Neural progenitor cell (in vitro differentiated cells): ENCODE data around the gene SPATA25. TPM values are rescaled to one million over a fixed set of nuclear protein-coding genes. Genes with fewer than 3 reads are reported as not detected.

Experiments
- DNase-seq: peaks from one replicate; pipeline ENCODE4 v3.0.0-alpha.2; 2016; ENCODE audit warnings: low spot score
- H2AFZ ChIP-seq: fragments of 200-600 bp; sonication (generic); replicated peaks from 2 replicates; pipeline ENCODE4 v1.6.1; 2016; ENCODE audit warnings: antibody characterized with exemption
- H3F3A ChIP-seq: fragments of 200-600 bp; sonication (generic); 2 replicates; pipeline ENCODE4 v1.6.1; 2016; ENCODE audit warnings: antibody characterized with exemption, low read depth
- H3K27ac ChIP-seq: fragments of 200-600 bp; sonication (generic); 2 replicates; pipeline ENCODE4 v1.5.1; 2016; ENCODE audit warnings: mild to moderate bottlenecking
- H3K27me3 ChIP-seq: fragments of 200-600 bp; sonication (generic); 2 replicates; pipeline ENCODE4 v1.6.1; 2016; ENCODE audit warnings: mild to moderate bottlenecking, moderate library complexity
- H3K36me3 ChIP-seq: fragments of 200-600 bp; sonication (generic); 2 replicates; pipeline ENCODE4 v1.5.1; 2016
- H3K4me1 ChIP-seq: fragments of 200-600 bp; sonication (generic); 2 replicates; pipeline ENCODE4 v1.6.1; 2016; ENCODE audit warnings: mixed run types
- H3K4me2 ChIP-seq: fragments of 200-600 bp; sonication (generic); 2 replicates; pipeline ENCODE4 v1.6.1; 2016
- H3K4me3 ChIP-seq: fragments of 200-600 bp; sonication (generic); 2 replicates; pipeline ENCODE4 v1.5.1; 2016
- H3K79me2 ChIP-seq: fragments of 200-600 bp; sonication (generic); 2 replicates; pipeline ENCODE4 v1.6.1; 2016; ENCODE audit warnings: low read depth
- H3K9ac ChIP-seq: fragments of 200-600 bp; sonication (generic); 2 replicates; pipeline ENCODE4 v1.6.1; 2016
- H3K9me3 ChIP-seq: fragments of 200-600 bp; sonication (generic); 2 replicates; pipeline ENCODE4 v1.5.1; 2016; ENCODE audit warnings: low read depth
- H4K20me1 ChIP-seq: fragments of 200-600 bp; sonication (generic); 2 replicates; pipeline ENCODE4 v1.6.1; 2016; ENCODE audit warnings: low read depth
- H3K27ac Mint-ChIP-seq: 3 replicates; pipeline ENCODE4 v1.8.0; 2021; ENCODE audit warnings: mixed read lengths
- H3K27me3 Mint-ChIP-seq: 2 replicates; pipeline ENCODE4 v1.8.0; 2022; ENCODE audit warnings: low read depth, mild to moderate bottlenecking, inconsistent platforms, moderate library complexity, mixed read lengths; ENCODE audit not compliant: insufficient read depth
- H3K36me3 Mint-ChIP-seq: 3 replicates; pipeline ENCODE4 v1.8.0; 2021; ENCODE audit warnings: mixed read lengths
- H3K4me1 Mint-ChIP-seq: 3 replicates; pipeline ENCODE4 v1.8.0; 2021; ENCODE audit warnings: mixed read lengths
- H3K4me3 Mint-ChIP-seq: 3 replicates; pipeline ENCODE4 v1.8.0; 2021; ENCODE audit warnings: mild to moderate bottlenecking, moderate library complexity, mixed read lengths
- H3K9me3 Mint-ChIP-seq: 3 replicates; pipeline ENCODE4 v1.8.0; 2020; ENCODE audit warnings: mixed read lengths
- EZH2 ChIP-seq: fragments of 200-600 bp; sonication (generic); IDR thresholded peaks from 2 replicates; pipeline ENCODE4 v1.6.1; 2017; ENCODE audit warnings: antibody characterized with exemption, mild to moderate bottlenecking, moderate library complexity
- EZH2phosphoT487 ChIP-seq: fragments of 200-600 bp; sonication (generic); IDR thresholded peaks from 2 replicates; pipeline ENCODE4 v1.6.1; 2017; ENCODE audit warnings: antibody characterized with exemption
- total RNA-seq: library from RNA; depleted of rRNA; stranded (reverse); fragments of >200 nt; gene quantifications from 2 replicates; pipeline ENCODE4 v1.2.3, GENCODE V29; 2015; ENCODE audit warnings: low replicate concordance
- TF ChIP-seq, protein P1 (sequence below): fragments of 200-600 bp; sonication (generic); IDR thresholded peaks from 2 replicates; pipeline ENCODE4 v1.5.1; 2017; ENCODE audit warnings: antibody characterized with exemption, mild to moderate bottlenecking

SPATA25 gene
- total RNA-seq, 1 donor from 2014 or later = 0.54 TPM

- Mint-ChIP-seq H3K36me3 (no peaks in the 10 kb centered on the region), H3K4me1 (peaks cover 32% of the 10 kb centered on the region), H3K4me3 (no peak overlapping the region), H3K27ac (peak overlapping the region; percentile 29), H3K27me3 (peaks cover 12% of the 10 kb centered on the region), H3K9me3 (no peaks in the 10 kb centered on the region)
- no peaks in the 10 kb centered on the region for H3K36me3 ChIP-seq
- no peak overlapping the region for H3K4me2 ChIP-seq
- H3K4me3 ChIP-seq = no peak overlapping the region
- H3K9me3 ChIP-seq = no peaks in the 10 kb centered on the region
- DNase-seq = no peak
- no peaks in the 10 kb centered on the region for H4K20me1 ChIP-seq
- H3K4me1 ChIP-seq = peaks cover 15% of the 10 kb centered on the region
- no peaks in the 10 kb centered on the region for H3K27me3 ChIP-seq
- no peak overlapping the region for H3K27ac ChIP-seq
- H3K79me2 ChIP-seq = no peaks in the 10 kb centered on the region
- TF ChIP-seq EZH2 (no peak), EZH2phosphoT487 (no peak)
- TF ChIP-seq, protein P1, sequence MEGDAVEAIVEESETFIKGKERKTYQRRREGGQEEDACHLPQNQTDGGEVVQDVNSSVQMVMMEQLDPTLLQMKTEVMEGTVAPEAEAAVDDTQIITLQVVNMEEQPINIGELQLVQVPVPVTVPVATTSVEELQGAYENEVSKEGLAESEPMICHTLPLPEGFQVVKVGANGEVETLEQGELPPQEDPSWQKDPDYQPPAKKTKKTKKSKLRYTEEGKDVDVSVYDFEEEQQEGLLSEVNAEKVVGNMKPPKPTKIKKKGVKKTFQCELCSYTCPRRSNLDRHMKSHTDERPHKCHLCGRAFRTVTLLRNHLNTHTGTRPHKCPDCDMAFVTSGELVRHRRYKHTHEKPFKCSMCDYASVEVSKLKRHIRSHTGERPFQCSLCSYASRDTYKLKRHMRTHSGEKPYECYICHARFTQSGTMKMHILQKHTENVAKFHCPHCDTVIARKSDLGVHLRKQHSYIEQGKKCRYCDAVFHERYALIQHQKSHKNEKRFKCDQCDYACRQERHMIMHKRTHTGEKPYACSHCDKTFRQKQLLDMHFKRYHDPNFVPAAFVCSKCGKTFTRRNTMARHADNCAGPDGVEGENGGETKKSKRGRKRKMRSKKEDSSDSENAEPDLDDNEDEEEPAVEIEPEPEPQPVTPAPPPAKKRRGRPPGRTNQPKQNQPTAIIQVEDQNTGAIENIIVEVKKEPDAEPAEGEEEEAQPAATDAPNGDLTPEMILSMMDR = no peak
- H2AFZ ChIP-seq = no peak overlapping the region
- H3K9ac ChIP-seq = no peak overlapping the region
- peaks cover 21% of the 10 kb centered on the region for H3F3A ChIP-seq
These were observed 37.2 kb upstream of the SPATA25 start for GRCh38 chr20:45924391-45925261.

DNA sequence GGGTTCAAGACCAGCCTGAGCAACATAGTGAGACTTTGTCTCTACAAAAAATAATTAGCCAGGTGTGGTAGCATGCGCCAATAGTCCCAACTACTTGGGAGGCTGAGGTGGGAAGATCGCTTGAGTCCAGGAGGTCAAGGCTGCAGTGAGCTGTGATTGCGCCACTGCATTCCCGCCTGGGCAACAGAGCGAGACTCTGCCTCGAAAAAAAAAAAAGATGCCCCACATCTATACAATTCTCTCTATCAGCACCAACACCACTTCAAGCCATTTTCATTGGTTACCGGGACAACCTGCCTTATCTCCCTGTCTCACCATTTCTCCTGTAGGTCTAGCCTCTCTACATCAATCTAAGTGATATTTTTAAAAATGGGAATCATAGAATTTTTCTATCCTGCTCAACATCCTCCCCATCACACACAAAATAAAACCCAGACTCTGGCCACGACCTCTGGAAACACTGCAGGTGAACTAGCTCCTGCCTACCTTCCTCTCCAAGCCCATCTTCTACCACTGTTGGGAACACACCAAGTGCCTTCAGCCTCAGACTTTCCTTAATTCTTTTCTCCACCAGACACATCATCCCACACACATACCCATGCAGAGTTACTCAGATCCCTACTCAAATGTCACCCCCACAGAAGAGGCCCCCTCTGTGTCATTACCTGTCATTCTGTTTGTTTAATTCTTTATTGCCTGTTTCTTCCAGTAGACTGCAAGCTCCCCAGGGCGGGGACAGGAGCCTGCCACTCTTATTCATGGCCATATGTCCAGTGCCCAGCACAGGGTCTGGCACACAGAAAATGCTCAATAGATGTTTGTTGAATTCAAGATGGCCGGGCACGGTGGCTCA, 34.1 kb upstream of the SPATA25 start:
- H3K9me3 ChIP-seq = no peaks in the 10 kb centered on the region
- no peaks in the 10 kb centered on the region for H3K79me2 ChIP-seq
- H3K9ac ChIP-seq = no peak overlapping the region
- H3K4me3 Mint-ChIP-seq = no peak overlapping the region
- no peaks in the 10 kb centered on the region for H3K36me3 ChIP-seq
- peaks cover 10% of the 10 kb centered on the region for H3F3A ChIP-seq
- no peak overlapping the region for H3K27ac Mint-ChIP-seq
- H3K27ac ChIP-seq = no peak overlapping the region
- peaks cover 9% of the 10 kb centered on the region for H3K27me3 Mint-ChIP-seq
- no peaks in the 10 kb centered on the region for H3K27me3 ChIP-seq
- no peak overlapping the region for H3K4me3 ChIP-seq
- no peak overlapping the region for H2AFZ ChIP-seq
- H3K9me3 Mint-ChIP-seq = no peaks in the 10 kb centered on the region
- no peak for TF ChIP-seq EZH2
- TF ChIP-seq, protein P1 = no peak
- no peak for TF ChIP-seq EZH2phosphoT487
- H3K4me1 ChIP-seq = peaks cover 16% of the 10 kb centered on the region
- no peaks in the 10 kb centered on the region for H4K20me1 ChIP-seq
- no peaks in the 10 kb centered on the region for H3K36me3 Mint-ChIP-seq
- peaks cover 38% of the 10 kb centered on the region for H3K4me1 Mint-ChIP-seq
- no peak overlapping the region for H3K4me2 ChIP-seq
- DNase-seq = no peak

DNA sequence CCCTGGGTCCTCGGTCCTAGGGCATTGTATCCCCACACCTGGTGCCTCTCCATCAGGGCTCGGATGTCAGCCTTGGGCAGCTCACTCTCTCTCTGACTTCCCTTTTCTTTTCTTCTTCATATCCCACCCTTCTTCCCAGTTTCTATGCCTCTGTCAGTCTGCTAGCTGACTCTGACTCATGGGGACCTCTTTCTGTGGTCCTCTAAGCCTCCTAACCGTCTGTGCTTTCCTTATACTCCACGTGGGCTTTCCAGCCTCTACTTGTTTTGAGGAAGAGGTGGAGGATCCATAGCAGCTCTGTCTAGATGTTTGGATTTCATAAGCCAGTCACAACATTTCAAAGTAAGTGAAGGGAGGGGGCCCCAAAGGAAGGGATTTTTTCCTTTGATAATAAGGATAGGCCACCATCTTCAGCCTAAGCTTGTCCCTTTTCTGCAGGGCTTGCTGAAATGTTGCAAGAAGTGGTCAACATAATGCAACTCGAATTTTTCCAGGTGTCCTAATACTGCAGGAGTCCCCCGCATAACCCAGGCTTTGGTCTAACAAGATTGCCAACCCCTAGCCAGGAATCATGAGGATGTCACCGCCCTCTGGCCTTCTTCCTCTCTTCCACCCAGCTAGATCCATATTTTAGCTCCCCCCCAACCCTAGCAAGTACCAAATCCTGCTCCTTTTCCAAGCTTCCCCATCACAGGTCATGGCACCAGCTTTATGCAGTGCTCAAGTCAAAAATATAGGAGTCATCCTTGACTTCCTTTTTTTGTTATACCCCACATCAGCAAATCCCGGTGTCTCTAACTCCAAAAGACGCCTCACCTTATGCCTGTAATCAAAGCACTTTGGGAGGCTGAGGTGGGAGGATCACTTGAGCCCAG, 33.3 kb upstream of the SPATA25 start:
- Histone ChIP-seq H3K4me3 (no peak overlapping the region), H3K27ac (no peak overlapping the region), H2AFZ (no peak overlapping the region), H3K27me3 (no peaks in the 10 kb centered on the region), H4K20me1 (no peaks in the 10 kb centered on the region), H3K4me1 (peaks cover 10% of the 10 kb centered on the region), H3F3A (peaks cover 2% of the 10 kb centered on the region), H3K4me2 (no peak overlapping the region), H3K9ac (no peak overlapping the region), H3K79me2 (no peaks in the 10 kb centered on the region), H3K36me3 (no peaks in the 10 kb centered on the region), H3K9me3 (no peaks in the 10 kb centered on the region)
- TF ChIP-seq EZH2phosphoT487 = no peak
- TF ChIP-seq, protein P1 = no peak
- TF ChIP-seq EZH2 = no peak
- Mint-ChIP-seq H3K27me3 (peaks cover 9% of the 10 kb centered on the region), H3K9me3 (no peaks in the 10 kb centered on the region), H3K36me3 (no peaks in the 10 kb centered on the region), H3K4me3 (no peak overlapping the region), H3K4me1 (peaks cover 33% of the 10 kb centered on the region), H3K27ac (peak overlapping the region; percentile 42)
- no peak for DNase-seq
